NCI-H510A (cell line): ENCODE data around the gene ALG5.

ENCODE experiments used
- DNase-seq: peaks from one replicate; lab custom pipeline; 2025; lab: John Stamatoyannopoulos, UW

ALG5 gene

DNA sequence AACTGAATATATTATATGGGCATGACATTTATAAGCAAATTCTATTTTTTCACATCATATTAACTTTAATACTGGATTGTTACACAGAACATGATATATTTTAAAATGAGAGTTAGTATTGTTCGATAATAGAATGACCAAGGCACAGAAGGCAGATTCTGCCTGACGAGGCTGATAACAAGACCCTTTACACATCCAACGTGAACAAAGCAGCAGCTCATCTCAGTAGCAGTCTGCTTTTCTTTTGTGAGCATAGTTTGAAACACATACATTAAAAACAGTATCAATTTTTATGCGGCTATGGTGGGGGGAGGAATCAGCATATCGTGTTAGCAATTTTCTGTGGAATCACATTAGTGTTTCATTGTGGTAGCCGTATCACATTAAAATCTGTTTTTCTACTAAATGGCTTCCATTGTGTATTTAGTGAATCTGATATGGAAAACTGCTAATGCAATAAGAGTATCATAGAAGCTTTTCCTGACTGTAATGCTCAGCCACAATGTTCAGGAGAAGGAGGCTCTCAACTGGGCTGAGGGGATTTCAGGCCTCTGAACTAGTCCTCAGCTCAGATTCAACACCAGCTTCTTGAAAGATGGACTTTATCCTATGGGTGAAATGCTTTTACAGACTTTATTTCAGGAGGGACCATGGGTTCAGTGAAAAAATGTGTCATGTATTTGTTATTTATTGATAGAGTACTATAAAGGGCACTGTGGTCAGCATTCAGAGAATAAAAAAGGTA lies 83.1 kb downstream of the ALG5 start:
- DNase-seq = no peak

DNA sequence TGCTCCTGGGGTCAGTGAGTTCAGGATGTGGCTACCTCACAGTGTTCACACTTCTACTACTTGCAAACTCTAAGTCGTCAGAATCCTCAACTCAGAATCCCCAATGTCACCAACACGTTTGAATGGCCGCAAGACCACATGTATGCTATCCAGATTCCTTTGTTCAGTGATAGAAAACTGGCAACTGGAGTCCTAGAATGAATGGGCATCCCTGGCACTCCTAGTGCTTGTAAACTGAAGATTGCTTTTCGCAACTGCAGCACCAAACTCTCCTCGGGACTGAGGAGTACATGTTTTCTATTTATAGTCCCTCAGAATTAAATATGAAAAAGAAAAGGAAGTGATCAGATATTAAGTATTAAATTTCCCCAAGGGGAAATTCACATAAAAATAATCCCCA lies 84.0 kb downstream of the ALG5 start:
- no peak for DNase-seq

DNA sequence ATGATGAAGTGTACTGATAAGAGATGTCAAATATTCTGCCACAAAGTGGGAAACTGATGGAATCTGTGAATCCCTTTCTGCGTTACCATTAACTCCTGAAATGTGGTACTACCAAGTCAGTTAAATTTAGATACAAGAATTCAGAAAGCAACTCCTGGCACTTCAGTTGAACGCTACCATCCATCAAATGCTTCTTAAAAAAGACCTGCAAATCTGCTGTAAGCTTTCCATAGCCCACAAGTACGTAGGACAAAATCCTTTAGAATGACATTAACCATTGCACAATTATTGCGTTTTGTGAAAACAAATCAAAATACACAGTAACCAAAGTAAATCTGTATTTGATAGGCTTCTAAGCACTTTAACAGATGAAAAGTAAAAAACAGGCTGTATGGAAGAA lies 84.5 kb downstream of the ALG5 start:
- no peak for DNase-seq

DNA sequence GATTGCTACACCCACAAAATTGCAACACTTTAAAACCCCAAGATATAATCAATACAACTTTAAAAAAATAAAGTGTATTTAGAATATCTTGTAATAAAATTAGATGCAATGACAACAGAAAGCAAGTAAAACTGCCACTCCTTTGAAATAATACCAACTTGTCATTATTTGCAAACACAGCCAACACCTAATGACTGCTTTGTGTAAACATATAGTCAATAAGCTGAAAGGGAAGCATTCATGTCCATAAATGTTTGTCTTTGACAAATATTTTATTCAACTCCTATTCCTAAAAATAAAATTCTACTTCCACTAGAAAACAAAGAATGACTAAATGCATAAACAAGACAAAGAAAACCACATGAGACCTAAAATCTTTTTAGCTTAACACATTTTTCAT lies 85.7 kb downstream of the ALG5 start:
- no peak for DNase-seq

DNA sequence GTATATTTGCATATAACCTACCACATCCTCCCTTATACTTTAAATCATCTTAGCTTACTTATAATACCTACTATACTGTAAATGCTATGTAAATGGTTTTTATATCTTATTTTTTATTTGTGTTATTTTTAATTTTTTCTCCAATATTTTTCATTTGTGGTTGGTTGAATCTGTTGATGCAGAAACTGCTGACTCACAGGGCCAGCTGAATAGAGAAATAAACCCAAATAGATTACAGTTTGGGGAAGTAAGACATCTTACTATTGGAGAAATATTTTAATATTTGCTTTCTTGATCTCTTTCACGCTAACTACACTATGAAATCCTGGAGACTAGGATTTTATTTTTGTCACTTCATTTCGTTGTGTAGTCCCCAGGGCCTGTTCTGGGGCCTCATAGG lies 86.2 kb downstream of the ALG5 start:
- no peak for DNase-seq

DNA sequence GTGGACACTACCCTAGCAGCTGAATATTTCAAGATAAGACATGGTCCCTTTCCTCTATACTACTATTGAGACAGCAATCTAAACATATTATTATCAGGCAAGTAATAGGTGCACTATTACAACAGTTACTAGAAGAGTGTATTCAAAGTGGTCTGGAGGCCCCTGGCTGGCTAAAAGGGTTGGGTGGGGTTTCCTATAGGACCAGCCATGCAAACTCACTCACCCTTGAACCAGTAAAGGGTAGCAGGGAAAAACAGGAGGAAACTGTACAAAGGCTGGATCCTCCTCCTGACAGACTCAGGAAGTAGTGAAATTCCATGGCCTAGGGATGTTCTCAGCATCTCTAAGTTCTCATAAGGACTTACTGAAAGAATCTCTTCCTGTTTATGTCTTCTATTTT lies 86.8 kb downstream of the ALG5 start:
- no peak for DNase-seq

DNA sequence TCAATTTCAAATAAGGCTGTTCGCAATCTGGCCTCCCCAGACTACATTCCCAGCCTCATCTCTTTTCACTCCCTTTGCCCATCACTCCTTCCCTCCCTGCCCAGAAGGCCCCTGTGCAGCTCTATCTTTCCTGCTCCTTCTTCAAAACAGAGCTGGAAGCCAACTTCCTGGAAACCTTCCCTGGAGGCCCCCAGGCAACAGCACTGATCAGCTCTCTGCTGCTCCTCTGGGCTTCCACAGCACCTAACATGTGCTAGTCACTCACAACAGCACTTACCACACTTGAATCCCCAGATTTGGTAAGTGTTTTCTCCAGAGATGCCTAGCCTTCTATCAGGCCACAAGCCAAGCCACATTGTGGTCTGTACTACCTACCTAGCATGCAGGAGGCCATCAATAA lies 88.6 kb downstream of the ALG5 start:
- DNase-seq = no peak

DNA sequence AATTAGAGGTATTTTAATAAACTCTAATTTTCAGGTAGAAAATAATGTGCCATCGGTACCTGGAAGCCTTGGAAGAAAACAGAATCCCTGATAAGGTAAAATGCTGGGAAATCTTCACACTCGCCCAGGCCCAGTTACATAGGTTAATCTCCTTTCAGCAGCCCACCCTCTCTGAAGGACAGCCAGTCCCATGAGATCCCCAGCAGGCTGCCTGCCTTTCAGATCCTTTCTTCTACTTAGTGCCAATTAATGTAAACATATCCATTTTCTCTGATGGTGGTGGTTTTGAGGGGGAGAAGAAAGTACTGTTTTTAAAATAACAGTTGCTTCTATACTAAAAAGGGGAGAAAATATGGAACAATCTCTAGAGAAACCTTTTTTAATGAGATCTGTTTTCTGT lies 91.3 kb downstream of the ALG5 start:
- DNase-seq = no peak

DNA sequence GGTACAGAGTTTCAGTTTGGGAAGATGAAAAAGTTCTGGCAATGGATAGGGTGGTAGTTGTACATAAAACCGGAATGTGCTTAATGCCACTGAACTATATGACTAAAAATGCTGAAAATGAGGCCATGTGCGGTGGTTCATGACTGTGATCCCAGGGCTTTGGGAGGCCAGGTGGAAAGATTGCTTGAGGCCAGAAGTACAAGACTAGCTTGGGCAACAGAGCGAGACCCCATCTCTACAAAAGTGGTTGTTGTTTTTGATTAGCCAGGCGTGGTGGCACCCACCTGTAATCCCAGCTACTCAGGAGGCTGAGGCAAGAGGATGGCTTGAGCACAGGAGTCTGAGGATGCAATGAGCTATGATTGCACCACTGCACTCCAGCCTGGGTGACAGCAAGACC lies 91.9 kb downstream of the ALG5 start:
- DNase-seq = no peak

DNA sequence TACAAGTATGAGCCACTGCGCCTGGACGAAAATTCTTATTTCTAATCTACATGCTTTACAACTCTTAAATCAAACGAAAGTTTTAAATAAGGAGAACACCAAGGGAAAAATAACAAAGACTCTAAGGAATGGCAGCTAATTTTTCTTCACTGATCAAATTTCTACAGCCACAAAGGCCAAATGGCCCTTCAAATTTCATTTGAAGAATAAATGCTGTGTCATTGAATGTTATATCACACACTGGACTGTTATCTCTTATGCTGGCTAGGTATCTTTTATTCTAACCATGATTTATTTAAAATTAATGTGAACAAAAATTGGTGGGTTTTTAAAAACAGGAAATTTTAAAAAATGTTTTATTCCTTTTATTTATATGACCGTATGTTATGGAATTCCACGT lies 93.2 kb downstream of the ALG5 start:
- no peak for DNase-seq

DNA sequence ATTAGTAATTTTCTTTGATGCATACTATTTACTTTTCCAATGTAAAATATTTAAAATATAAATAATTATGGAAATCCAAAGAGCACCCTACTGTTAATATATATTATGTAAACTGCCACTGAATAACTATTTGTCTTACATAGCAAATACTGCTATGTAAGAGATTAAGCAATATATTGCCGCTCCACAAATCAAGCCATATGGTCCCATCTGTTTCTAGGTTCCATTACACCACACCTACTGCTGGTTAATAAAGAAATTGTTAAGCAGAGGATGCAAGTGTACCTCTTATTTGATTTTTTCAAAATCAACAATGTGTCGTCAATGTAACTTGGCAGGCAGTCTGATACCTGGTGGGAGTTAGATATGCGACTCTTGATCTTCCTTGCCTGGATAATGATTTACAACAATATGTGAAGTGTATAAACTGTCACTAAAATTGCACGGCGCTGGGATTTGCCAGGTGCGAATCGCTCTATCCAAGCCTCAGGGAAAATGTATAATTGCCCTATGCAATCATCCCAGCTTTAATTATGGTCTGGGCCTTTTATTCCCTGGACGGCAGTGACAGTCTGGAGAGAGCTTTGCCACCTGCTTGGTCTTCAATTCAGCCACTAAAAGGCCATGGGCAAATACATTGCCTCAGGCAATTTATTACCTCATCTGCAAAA lies 95.1 kb downstream of the ALG5 start:
- DNase-seq = peak; percentile 47
